Suprapubic skin (tissue), 4 donors: ENCODE results near the gene ZBTB16. TPM values are rescaled to one million over a fixed set of nuclear protein-coding genes. Genes with fewer than 3 reads are reported as not detected.

Source experiments
- DNase-seq, 2 donors: peaks; one replicate each; pipeline ENCODE4 v3.0.0-alpha.2; 2019; ENCODE audit warnings: low spot score in 2 of 2
- H3K27ac ChIP-seq: fragments of 200-600 bp; sonication (generic); one replicate; pipeline ENCODE4 v1.5.1; 2019
- H3K27me3 ChIP-seq: fragments of 200-600 bp; sonication (generic); one replicate; pipeline ENCODE4 v1.5.1; 2019
- H3K36me3 ChIP-seq: fragments of 200-600 bp; sonication (generic); one replicate; pipeline ENCODE4 v1.5.1; 2019
- H3K4me1 ChIP-seq: fragments of 200-600 bp; sonication (generic); one replicate; pipeline ENCODE4 v1.5.1; 2019
- H3K4me3 ChIP-seq: fragments of 200-600 bp; sonication (generic); one replicate; pipeline ENCODE4 v1.5.1; 2019; ENCODE audit warnings: mild to moderate bottlenecking
- H3K9me3 ChIP-seq: fragments of 200-600 bp; sonication (generic); one replicate; pipeline ENCODE4 v1.5.1; 2019
- EP300 ChIP-seq: sonication (generic); formaldehyde crosslinking; IDR thresholded peaks from one replicate; pipeline ENCODE4 v1.6.1; 2017; ENCODE audit warnings: antibody characterized with exemption
- POLR2A ChIP-seq, 2 donors: fragments of 450-650 bp; IDR thresholded peaks; one replicate each; pipeline ENCODE4 v1.6.1; 2017; ENCODE audit warnings: antibody characterized with exemption in 2 of 2, mild to moderate bottlenecking in 2 of 2, moderate library complexity in 2 of 2
- POLR2AphosphoS5 ChIP-seq, 3 donors: sonication (generic); formaldehyde crosslinking; IDR thresholded peaks; one replicate each; pipeline ENCODE4 v1.6.1; 2017; ENCODE audit warnings: antibody characterized with exemption in 3 of 3
- WGBS: methylation state at CpG from one replicate; pipeline ENCODE4 v1.1.5; 2018; 5-methylcytosine and 5-hydroxymethylcytosine counted together
- total RNA-seq, 4 donors: library from RNA; depleted of rRNA; stranded (reverse); fragments of >200 nt; gene quantifications; one replicate each; pipeline ENCODE4 v1.1.0, GENCODE V29; 2016
- TF ChIP-seq, protein P1 (sequence below), 2 donors: fragments of 200-600 bp in 1 of 2; fragments of 450-650 bp in 1 of 2; sonication (generic) in 1 of 2; IDR thresholded peaks; one replicate each; pipeline ENCODE4 v1.5.1; 2016 to 2019; ENCODE audit warnings: antibody characterized with exemption in 2 of 2, mild to moderate bottlenecking in 1 of 2, moderate library complexity in 1 of 2

The ZBTB16 gene
- total RNA-seq, 4 donors from 2014 or later, result 142 to 474 (median 232) TPM

- H3K4me3 ChIP-seq, result no peak overlapping the region
- TF ChIP-seq, protein P1, sequence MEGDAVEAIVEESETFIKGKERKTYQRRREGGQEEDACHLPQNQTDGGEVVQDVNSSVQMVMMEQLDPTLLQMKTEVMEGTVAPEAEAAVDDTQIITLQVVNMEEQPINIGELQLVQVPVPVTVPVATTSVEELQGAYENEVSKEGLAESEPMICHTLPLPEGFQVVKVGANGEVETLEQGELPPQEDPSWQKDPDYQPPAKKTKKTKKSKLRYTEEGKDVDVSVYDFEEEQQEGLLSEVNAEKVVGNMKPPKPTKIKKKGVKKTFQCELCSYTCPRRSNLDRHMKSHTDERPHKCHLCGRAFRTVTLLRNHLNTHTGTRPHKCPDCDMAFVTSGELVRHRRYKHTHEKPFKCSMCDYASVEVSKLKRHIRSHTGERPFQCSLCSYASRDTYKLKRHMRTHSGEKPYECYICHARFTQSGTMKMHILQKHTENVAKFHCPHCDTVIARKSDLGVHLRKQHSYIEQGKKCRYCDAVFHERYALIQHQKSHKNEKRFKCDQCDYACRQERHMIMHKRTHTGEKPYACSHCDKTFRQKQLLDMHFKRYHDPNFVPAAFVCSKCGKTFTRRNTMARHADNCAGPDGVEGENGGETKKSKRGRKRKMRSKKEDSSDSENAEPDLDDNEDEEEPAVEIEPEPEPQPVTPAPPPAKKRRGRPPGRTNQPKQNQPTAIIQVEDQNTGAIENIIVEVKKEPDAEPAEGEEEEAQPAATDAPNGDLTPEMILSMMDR (IDR thresholded peaks at IDR 0.05), result no peak
- no peak for TF ChIP-seq POLR2AphosphoS5 (IDR thresholded peaks at IDR 0.05)
- no peak for TF ChIP-seq EP300
- no peak for TF ChIP-seq POLR2A (IDR thresholded peaks at IDR 0.05)
- no peak overlapping the region for H3K27ac ChIP-seq
- WGBS, result 57% methylated on average over 8 of the region's 8 CpGs
- H3K27me3 ChIP-seq, result no peaks in the 10 kb centered on the region
- H3K36me3 ChIP-seq, result peaks cover 20% of the 10 kb centered on the region
- DNase-seq, result no peak
- no peaks in the 10 kb centered on the region for H3K9me3 ChIP-seq
- peaks cover 82% of the 10 kb centered on the region for H3K4me1 ChIP-seq
Observed at GRCh38 chr11:114131461-114131864, 72.0 kb downstream of the ZBTB16 start.

GRCh38 chr11:114132417-114132816, 72.9 kb downstream of the ZBTB16 start:
- Histone ChIP-seq H3K4me1 (peaks cover 90% of the 10 kb centered on the region), H3K36me3 (peaks cover 16% of the 10 kb centered on the region), H3K27me3 (no peaks in the 10 kb centered on the region), H3K9me3 (no peaks in the 10 kb centered on the region), H3K4me3 (no peak overlapping the region), H3K27ac (peak overlapping the region; percentile 66)
- TF ChIP-seq POLR2AphosphoS5 (IDR thresholded peaks at IDR 0.05), result no peak
- TF ChIP-seq EP300, result no peak
- TF ChIP-seq POLR2A (IDR thresholded peaks at IDR 0.05), result no peak
- TF ChIP-seq, protein P1 (IDR thresholded peaks at IDR 0.05), result no peak
- 84% methylated on average over 9 of the region's 9 CpGs for WGBS
- DNase-seq, result no peak

DNA sequence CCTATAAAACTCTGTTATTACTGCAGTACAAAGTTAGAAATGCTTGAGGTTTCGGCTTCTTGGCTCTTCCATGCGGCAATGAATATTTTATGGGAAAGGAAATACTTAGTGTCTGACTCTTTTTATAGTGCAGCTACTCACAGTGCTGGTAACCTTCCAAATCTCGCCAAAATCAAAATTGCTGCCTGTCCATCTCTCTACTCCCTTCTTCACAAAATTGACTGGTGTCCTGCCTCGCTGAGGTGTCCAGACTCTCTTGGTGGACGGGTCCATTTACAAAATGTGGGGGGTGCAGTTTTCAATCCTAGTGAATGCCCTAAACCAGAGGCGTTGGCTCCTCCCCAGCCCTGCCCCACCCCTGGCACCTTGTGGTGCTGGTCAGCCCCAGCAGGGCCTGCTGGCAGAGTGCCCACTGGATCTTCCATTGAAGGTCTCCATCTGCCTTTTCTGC, 73.5 kb downstream of the ZBTB16 start:
- Histone ChIP-seq H3K4me3 (no peak overlapping the region), H3K36me3 (peaks cover 16% of the 10 kb centered on the region), H3K27me3 (no peaks in the 10 kb centered on the region), H3K9me3 (no peaks in the 10 kb centered on the region), H3K4me1 (peaks cover 96% of the 10 kb centered on the region), H3K27ac (peak overlapping the region; percentile 66)
- TF ChIP-seq EP300 (no peak), POLR2A (IDR thresholded peaks at IDR 0.05) (no peak), POLR2AphosphoS5 (IDR thresholded peaks at IDR 0.05) (no peak)
- TF ChIP-seq, protein P1 (IDR thresholded peaks at IDR 0.05), result no peak
- WGBS, result 71% methylated on average over 6 of the region's 6 CpGs
- no peak for DNase-seq

GRCh38 chr11:114133548-114134329, 74.2 kb downstream of the ZBTB16 start:
- Histone ChIP-seq H3K36me3 (peaks cover 11% of the 10 kb centered on the region), H3K4me1 (peaks cover 96% of the 10 kb centered on the region), H3K27me3 (no peaks in the 10 kb centered on the region), H3K4me3 (no peak overlapping the region), H3K27ac (peak overlapping the region; percentile 66), H3K9me3 (no peaks in the 10 kb centered on the region)
- DNase-seq, result no peak
- no peak for TF ChIP-seq POLR2AphosphoS5 (IDR thresholded peaks at IDR 0.05)
- TF ChIP-seq EP300, result no peak
- no peak for TF ChIP-seq POLR2A (IDR thresholded peaks at IDR 0.05)
- TF ChIP-seq, protein P1 (IDR thresholded peaks at IDR 0.05), result no peak
- WGBS, result 65% methylated on average over 7 of the region's 9 CpGs

DNA sequence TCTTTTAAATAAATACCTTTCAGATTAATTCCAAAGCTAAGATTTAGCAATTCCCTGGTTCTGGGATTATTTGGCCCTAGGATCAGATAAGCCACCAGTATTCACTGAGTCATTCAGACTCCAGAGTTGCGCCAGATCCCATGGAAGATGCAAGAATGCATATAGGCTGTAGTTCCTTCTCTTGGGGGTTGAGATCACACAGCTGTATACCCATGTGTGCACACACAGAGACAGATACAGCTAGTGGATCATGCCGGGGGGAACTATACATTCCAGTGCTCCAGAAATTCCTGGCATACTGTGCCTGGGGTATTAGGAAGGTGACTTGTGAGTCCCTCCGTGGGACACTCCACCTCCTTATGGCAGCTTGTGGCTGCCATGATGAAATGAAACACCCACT, 75.4 kb downstream of the ZBTB16 start:
- peaks cover 11% of the 10 kb centered on the region for H3K36me3 ChIP-seq
- H3K9me3 ChIP-seq, result no peaks in the 10 kb centered on the region
- no peaks in the 10 kb centered on the region for H3K27me3 ChIP-seq
- peaks cover 88% of the 10 kb centered on the region for H3K4me1 ChIP-seq
- no peak overlapping the region for H3K4me3 ChIP-seq
- DNase-seq, result no peak
- 74% methylated on average over 3 of the region's 3 CpGs for WGBS
- H3K27ac ChIP-seq, result peak overlapping the region; percentile 66
- no peak for TF ChIP-seq POLR2A (IDR thresholded peaks at IDR 0.05)
- peak in 1 of 3 donors; percentile 28 for TF ChIP-seq POLR2AphosphoS5 (IDR thresholded peaks at IDR 0.05)
